VCaP (cell line): ENCODE data around the gene C12orf76.

Experiments used
- H3K27ac ChIP-seq: fragments of 450-650 bp; 2 replicates; pipeline ENCODE4 v1.5.1; 2017
- TF ChIP-seq, protein P1 (sequence below): fragments of 450-650 bp; conservative IDR thresholded peaks from 2 replicates; pipeline ENCODE4 v1.5.1; 2017; ENCODE audit warnings: mild to moderate bottlenecking, moderate library complexity

C12orf76 gene

DNA sequence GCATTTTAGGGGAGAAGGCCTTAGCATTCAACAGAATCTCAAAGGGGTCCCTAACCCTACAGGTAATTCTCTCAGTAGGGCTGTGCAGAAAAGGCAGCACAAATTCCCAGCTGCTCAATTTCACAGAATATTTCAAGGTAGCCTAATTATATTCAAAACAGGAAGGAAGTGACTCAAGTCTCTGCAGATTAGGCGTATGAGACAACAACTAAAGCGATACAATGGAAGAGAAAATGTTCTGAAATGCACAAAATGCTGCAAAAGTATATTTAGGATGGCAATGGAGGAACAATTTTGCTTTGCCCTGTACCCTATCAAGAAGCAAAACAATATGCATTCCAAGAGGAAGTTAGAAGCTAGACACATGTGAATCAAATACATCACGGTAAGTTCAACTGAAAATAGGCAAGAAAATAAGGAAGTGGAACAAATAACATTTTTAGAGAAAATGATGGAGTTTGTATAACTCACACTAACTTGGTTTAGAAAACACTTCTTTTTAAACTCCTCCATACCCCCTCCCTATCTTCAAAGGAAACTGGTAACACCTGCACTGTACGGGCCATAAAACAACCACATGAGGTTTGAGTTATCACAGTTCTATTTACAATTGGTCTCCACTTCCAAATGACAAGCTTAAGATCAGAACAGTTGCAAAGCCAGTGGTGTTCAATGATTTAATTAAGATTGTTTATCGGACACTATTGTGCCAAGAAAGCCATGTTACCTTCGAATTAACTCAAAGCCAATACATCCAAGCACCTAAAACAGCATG lies 53.7 kb downstream of the C12orf76 start:
- TF ChIP-seq, protein P1, sequence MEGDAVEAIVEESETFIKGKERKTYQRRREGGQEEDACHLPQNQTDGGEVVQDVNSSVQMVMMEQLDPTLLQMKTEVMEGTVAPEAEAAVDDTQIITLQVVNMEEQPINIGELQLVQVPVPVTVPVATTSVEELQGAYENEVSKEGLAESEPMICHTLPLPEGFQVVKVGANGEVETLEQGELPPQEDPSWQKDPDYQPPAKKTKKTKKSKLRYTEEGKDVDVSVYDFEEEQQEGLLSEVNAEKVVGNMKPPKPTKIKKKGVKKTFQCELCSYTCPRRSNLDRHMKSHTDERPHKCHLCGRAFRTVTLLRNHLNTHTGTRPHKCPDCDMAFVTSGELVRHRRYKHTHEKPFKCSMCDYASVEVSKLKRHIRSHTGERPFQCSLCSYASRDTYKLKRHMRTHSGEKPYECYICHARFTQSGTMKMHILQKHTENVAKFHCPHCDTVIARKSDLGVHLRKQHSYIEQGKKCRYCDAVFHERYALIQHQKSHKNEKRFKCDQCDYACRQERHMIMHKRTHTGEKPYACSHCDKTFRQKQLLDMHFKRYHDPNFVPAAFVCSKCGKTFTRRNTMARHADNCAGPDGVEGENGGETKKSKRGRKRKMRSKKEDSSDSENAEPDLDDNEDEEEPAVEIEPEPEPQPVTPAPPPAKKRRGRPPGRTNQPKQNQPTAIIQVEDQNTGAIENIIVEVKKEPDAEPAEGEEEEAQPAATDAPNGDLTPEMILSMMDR: no peak
- peak overlapping the region; percentile 86 for H3K27ac ChIP-seq

GRCh38 chr12:109993091-109993490 lies 55.2 kb downstream of the C12orf76 start:
- no peak overlapping the region for H3K27ac ChIP-seq
- TF ChIP-seq, protein P1: no peak

GRCh38 chr12:109991586-109991985 lies 56.7 kb downstream of the C12orf76 start:
- TF ChIP-seq, protein P1: no peak
- H3K27ac ChIP-seq: no peak overlapping the region
